Natural killer cell (primary cell): ENCODE data around the gene CLCA1. TPM values are rescaled to one million over a fixed set of nuclear protein-coding genes. Genes with fewer than 3 reads are reported as not detected.

ENCODE experiments used
- ATAC-seq, 3 donors: fragments of 150-1000 bp in 2 of 3; fragments of 200-7000 bp in 1 of 3; cut with Tn5 transposase; 1 replicate in 1 of 3; 2 replicates in 2 of 3; pipeline ENCODE4 v1.10.0; 2021; ENCODE audit warnings: mild to moderate bottlenecking in 2 of 3, moderate library complexity in 2 of 3
- DNase-seq, 2 donors: peaks; one replicate each; pipeline versions ENCODE4 v3.0.0 to v3.0.0-alpha.2; 2013 to 2021; ENCODE audit warnings: mixed read lengths in 1 of 2
- H3K27ac ChIP-seq: one replicate; pipeline ENCODE4 v1.5.1; 2013; ENCODE audit warnings: mild to moderate bottlenecking, low read length
- H3K27me3 ChIP-seq: one replicate; pipeline ENCODE4 v1.6.1; 2013; ENCODE audit warnings: low read length; ENCODE audit not compliant: control insufficient read depth, insufficient read depth
- H3K36me3 ChIP-seq: one replicate; pipeline ENCODE4 v1.6.1; 2013; ENCODE audit warnings: low read length; ENCODE audit not compliant: control insufficient read depth, insufficient read depth
- H3K4me1 ChIP-seq: one replicate; pipeline ENCODE4 v1.6.1; 2013; ENCODE audit warnings: low read length; ENCODE audit not compliant: control insufficient read depth, insufficient read depth
- H3K4me3 ChIP-seq: one replicate; pipeline ENCODE4 v1.5.1; 2013; ENCODE audit warnings: low read length
- H3K9me3 ChIP-seq: one replicate; pipeline ENCODE4 v1.6.1; 2013; ENCODE audit warnings: low read length; ENCODE audit not compliant: control insufficient read depth, insufficient read depth
- H3K27ac Mint-ChIP-seq, 2 donors: one replicate each; pipeline ENCODE4 v1.8.0; 2022; ENCODE audit warnings: mild to moderate bottlenecking in 2 of 2, mixed read lengths in 2 of 2, moderate library complexity in 1 of 2
- H3K27me3 Mint-ChIP-seq, 2 donors: one replicate each; pipeline ENCODE4 v1.8.0; 2022; ENCODE audit warnings: low read depth in 2 of 2, mixed read lengths in 2 of 2
- H3K36me3 Mint-ChIP-seq: one replicate; pipeline ENCODE4 v1.8.0; 2022; ENCODE audit warnings: mixed read lengths
- H3K4me1 Mint-ChIP-seq, 2 donors: one replicate each; pipeline ENCODE4 v1.8.0; 2022; ENCODE audit warnings: mixed read lengths in 2 of 2
- H3K4me3 Mint-ChIP-seq: one replicate; pipeline ENCODE4 v1.8.0; 2022; ENCODE audit warnings: mild to moderate bottlenecking, moderate library complexity, mixed read lengths
- H3K9me3 Mint-ChIP-seq, 2 donors: one replicate each; pipeline ENCODE4 v1.8.0; 2022; ENCODE audit warnings: mixed read lengths in 2 of 2
- WGBS: methylation state at CpG from one replicate; pipeline ENCODE4 v1.1.7; 2013; ENCODE audit warnings: missing lambda C conversion rate; ENCODE audit not compliant: insufficient coverage; 5-methylcytosine and 5-hydroxymethylcytosine counted together
- intact Hi-C: fragments of 100-400 bp; cut with micrococcal nuclease; formaldehyde crosslinking; loops from one replicate; pipeline ENCODE4 v1.14.2; 2022
- total RNA-seq, 4 donors: library from RNA; stranded (reverse); fragments of 120-200 nt in 1 of 4; gene quantifications; one replicate each; pipeline versions ENCODE4 v1.2.3 to v1.2.4, GENCODE V29; 2013 to 2022
- TF ChIP-seq, protein P1 (sequence below): fragments of 200-600 bp; IDR thresholded peaks from one replicate; pipeline ENCODE4 v1.8.0; 2022; ENCODE audit warnings: antibody characterized with exemption

Gene CLCA1
- total RNA-seq, 3 donors from 2014 or later (not counting 1 experiment from before 2014, with no cell fraction given) = not detected

DNA sequence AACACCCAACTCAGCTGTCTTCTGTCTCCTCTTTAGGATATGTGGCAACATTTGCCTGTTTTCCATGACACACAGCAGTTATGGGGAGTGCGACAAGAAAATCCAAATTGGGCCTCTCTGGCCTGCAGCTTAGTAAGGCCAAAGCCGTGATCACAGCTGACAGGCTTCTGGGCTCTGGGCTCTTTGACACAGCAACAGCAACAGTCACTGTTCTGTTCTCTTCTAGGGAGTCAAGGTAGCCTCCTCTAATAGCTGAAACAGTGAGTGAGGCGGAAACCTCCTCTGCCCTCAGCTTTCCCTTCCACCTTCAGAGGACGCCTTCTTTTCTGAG, 19.0 kb downstream of the CLCA1 start:
- peaks cover 11 to 14% of the 10 kb centered on the region in 2 donors for H3K27me3 Mint-ChIP-seq
- intact Hi-C loops = no loop called here
- no peaks in the 10 kb centered on the region for H3K4me1 ChIP-seq
- H3K27me3 ChIP-seq = no peaks in the 10 kb centered on the region
- no peak for DNase-seq
- H3K9me3 Mint-ChIP-seq = no peaks in the 10 kb centered on the region
- H3K4me3 Mint-ChIP-seq = no peak overlapping the region
- H3K36me3 ChIP-seq = no peaks in the 10 kb centered on the region
- TF ChIP-seq, protein P1, sequence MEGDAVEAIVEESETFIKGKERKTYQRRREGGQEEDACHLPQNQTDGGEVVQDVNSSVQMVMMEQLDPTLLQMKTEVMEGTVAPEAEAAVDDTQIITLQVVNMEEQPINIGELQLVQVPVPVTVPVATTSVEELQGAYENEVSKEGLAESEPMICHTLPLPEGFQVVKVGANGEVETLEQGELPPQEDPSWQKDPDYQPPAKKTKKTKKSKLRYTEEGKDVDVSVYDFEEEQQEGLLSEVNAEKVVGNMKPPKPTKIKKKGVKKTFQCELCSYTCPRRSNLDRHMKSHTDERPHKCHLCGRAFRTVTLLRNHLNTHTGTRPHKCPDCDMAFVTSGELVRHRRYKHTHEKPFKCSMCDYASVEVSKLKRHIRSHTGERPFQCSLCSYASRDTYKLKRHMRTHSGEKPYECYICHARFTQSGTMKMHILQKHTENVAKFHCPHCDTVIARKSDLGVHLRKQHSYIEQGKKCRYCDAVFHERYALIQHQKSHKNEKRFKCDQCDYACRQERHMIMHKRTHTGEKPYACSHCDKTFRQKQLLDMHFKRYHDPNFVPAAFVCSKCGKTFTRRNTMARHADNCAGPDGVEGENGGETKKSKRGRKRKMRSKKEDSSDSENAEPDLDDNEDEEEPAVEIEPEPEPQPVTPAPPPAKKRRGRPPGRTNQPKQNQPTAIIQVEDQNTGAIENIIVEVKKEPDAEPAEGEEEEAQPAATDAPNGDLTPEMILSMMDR = no peak
- H3K9me3 ChIP-seq = no peaks in the 10 kb centered on the region
- no peaks in the 10 kb centered on the region for H3K4me1 Mint-ChIP-seq
- no peak overlapping the region for H3K27ac ChIP-seq
- no peaks in the 10 kb centered on the region for H3K36me3 Mint-ChIP-seq
- H3K27ac Mint-ChIP-seq = no peak overlapping the region
- no peak for ATAC-seq
- 95% methylated on average over 4 of the region's 4 CpGs for WGBS
- no peak overlapping the region for H3K4me3 ChIP-seq

DNA sequence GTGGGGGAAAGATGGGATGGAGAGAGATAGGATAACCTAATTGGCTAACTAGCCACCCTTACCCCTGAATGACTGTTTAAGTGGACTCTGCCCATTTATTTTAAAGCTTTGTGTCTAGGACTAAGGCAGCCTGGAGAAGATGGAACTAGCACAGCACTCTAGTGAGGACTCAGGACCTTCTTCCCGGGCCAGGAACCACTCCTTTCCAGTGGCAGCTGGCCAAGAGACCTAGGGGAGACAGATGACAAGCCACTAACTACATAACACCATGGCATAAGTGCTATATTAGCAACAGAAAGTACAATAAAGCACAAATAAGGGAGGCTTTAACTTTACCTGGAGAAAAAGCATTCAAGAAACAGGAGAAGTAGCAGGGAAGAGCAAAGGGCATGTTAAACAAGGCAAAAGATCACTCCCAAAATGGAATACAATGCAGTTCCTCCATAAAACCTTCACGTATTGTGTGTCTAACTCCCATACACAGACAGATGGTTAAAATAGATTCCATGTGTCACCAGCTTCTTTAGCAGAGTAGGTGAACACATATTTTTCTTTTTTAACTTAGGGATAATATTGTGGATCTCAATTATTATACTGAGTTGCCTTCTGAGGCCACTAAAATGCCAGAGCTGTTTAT, 20.6 kb downstream of the CLCA1 start:
- Mint-ChIP-seq H3K36me3 (no peaks in the 10 kb centered on the region), H3K9me3 (no peaks in the 10 kb centered on the region), H3K27ac (no peak overlapping the region), H3K4me3 (no peak overlapping the region), H3K4me1 (no peaks in the 10 kb centered on the region), H3K27me3 (peaks cover 1 to 11% of the 10 kb centered on the region in 2 donors)
- ATAC-seq (no peak), DNase-seq (no peak)
- H3K27me3 ChIP-seq = no peaks in the 10 kb centered on the region
- intact Hi-C loops = no loop called here
- no peaks in the 10 kb centered on the region for H3K36me3 ChIP-seq
- no peak overlapping the region for H3K27ac ChIP-seq
- no peaks in the 10 kb centered on the region for H3K4me1 ChIP-seq
- TF ChIP-seq, protein P1 = no peak
- H3K4me3 ChIP-seq = no peak overlapping the region
- no peaks in the 10 kb centered on the region for H3K9me3 ChIP-seq
- WGBS = 70% methylated on average over 2 of the region's 2 CpGs

DNA sequence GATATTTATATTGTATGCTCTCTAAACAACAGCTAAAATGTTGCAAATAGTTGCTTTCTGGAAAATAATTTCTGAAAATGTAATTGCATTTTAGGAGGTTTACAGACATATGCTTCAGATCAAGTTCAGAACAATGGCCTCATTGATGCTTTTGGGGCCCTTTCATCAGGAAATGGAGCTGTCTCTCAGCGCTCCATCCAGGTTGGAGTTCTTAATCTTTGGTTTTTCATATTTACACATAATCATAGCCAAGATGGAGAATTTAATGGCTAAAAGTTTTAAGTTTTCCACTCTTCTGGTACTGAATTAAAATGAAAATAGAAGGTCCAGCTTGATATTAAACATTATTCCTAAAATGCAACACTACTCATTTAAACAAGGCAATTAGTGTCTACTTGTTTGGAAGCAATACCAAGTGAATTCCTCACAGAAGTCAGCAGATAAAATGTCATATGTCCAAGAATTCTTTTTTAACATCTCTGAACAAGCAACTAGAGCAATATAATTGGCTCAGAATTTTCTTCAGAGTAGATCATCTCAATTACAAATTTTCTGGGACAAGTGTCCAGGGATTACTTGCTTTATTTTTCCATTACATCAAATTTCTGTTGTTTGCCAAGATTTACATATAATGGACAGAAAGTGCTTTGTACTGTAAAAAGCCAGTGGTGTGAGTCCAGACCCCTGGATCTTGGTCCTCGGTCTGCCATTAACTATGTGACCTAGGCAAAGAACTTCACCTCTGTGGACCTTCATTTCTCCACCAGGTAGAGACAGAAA, 22.6 kb downstream of the CLCA1 start:
- DNase-seq = no peak
- Mint-ChIP-seq H3K4me1 (no peaks in the 10 kb centered on the region), H3K9me3 (no peaks in the 10 kb centered on the region), H3K4me3 (no peak overlapping the region), H3K36me3 (no peaks in the 10 kb centered on the region), H3K27ac (no peak overlapping the region), H3K27me3 (peaks cover 9 to 11% of the 10 kb centered on the region in 2 donors)
- Histone ChIP-seq H3K36me3 (no peaks in the 10 kb centered on the region), H3K27me3 (no peaks in the 10 kb centered on the region), H3K4me3 (no peak overlapping the region), H3K9me3 (no peaks in the 10 kb centered on the region), H3K4me1 (no peaks in the 10 kb centered on the region), H3K27ac (no peak overlapping the region)
- intact Hi-C loops = no loop called here
- 100% methylated on average over 1 of the region's 2 CpGs for WGBS
- TF ChIP-seq, protein P1 = no peak
- no peak for ATAC-seq
